Pancreas (tissue), 10 donors: ENCODE results near the gene MRPL44. TPM values are rescaled to one million over a fixed set of nuclear protein-coding genes. Genes with fewer than 3 reads are reported as not detected.
"Not testable (repeated sequence)": the region's sequence is repeated elsewhere in the genome, so short reads cannot be mapped to it uniquely, and the experiment has no call there.

ENCODE experiments used
- ATAC-seq, 4 donors: fragments of 200-7000 bp; cut with Tn5 transposase; one replicate each; pipeline versions ENCODE4 v1.8.0 to v1.9.1; 2020; ENCODE audit warnings: mild to moderate bottlenecking in 4 of 4, moderate library complexity in 4 of 4
- DNase-seq, 6 donors: peaks; one replicate each; pipeline ENCODE4 v3.0.0-alpha.2; 2020
- FAIRE-seq: peaks from 2 replicates; lab custom pipeline; 2012; peaks lifted over from hg19 to GRCh38; lab: Jason Lieb, UNC
- H3K27ac ChIP-seq, 4 donors: fragments of 200-600 bp; sonication (generic); 1 replicate in 3 of 4; 2 replicates in 1 of 4; pipeline versions ENCODE4 v1.5.0 to v1.8.0; 2020
- H3K27me3 ChIP-seq, 4 donors: fragments of 200-600 bp; one replicate each; pipeline ENCODE4 v1.8.0; 2021
- H3K36me3 ChIP-seq, 3 donors: fragments of 200-600 bp; sonication (generic) in 1 of 3; one replicate each; pipeline versions ENCODE4 v1.5.0 to v1.8.0; 2020 to 2021
- H3K4me1 ChIP-seq, 3 donors: fragments of 200-600 bp; one replicate each; pipeline ENCODE4 v1.8.0; 2021
- H3K4me3 ChIP-seq, 4 donors: fragments of 200-600 bp; sonication (generic) in 2 of 4; one replicate each; pipeline versions ENCODE4 v1.5.0 to v1.8.0; 2020 to 2021
- H3K9me3 ChIP-seq, 4 donors: fragments of 200-600 bp; one replicate each; pipeline ENCODE4 v1.8.0; 2021
- CTCF ChIP-seq, 4 donors: fragments of 200-600 bp; sonication (generic) in 3 of 4; IDR thresholded peaks; one replicate each; pipeline versions ENCODE4 v1.5.0 to v1.8.0; 2021; ENCODE audit warnings: antibody characterized with exemption in 4 of 4
- WGBS, 2 donors: extraction: QIAGEN DNeasy Blood & Tissue Kit; methylation state at CpG; one replicate each; pipeline ENCODE4 v1.1.7; 2013; 5-methylcytosine and 5-hydroxymethylcytosine counted together
- intact Hi-C, 3 donors: fragments of 100-400 bp; cut with DNase I; formaldehyde crosslinking; loops; one replicate each; pipeline versions ENCODE4 v1.11.1 to v1.14.2; 2022
- polyA plus RNA-seq, 2 donors: library from polyadenylated mRNA; stranded (reverse); fragments of 200-250 nt; gene quantifications; one replicate each; pipeline ENCODE4 v1.2.3, GENCODE V29; 2013
- total RNA-seq, 6 donors: library from RNA; stranded (reverse); fragmentation: NEBNext Ultra II Directional in 4 of 6; extraction: Animal tissue kit (Norgen Biotek cat#: 25700) in 4 of 6; gene quantifications; one replicate each; pipeline versions ENCODE4 v1.2.1 to v1.2.4, GENCODE V29; 2021 to 2023
- donor health status: healthy with polysubstance abuse.
- donor health status: DM: no; HTN: no; CAD: no; lungs with moderate emphysema.
- donor health status: DM: no; HTN: no; CAD: no.
- donor health status: control.
- donor health status: control.
- donor health status: Bipolar disorder and iron deficiency.
- donor health status: DM: yes; HTN: yes; CAD: no.
- donor health status: DM: no; HTN: no; CAD: no.
- donor health status: DM: no; HTN: no; CAD: no.
- donor health status: DM: yes; HTN: yes; CAD: no.

The MRPL44 gene
- total and polyA plus RNA-seq, 8 donors, result 5.9 to 12.7 (median 9.6) TPM

DNA sequence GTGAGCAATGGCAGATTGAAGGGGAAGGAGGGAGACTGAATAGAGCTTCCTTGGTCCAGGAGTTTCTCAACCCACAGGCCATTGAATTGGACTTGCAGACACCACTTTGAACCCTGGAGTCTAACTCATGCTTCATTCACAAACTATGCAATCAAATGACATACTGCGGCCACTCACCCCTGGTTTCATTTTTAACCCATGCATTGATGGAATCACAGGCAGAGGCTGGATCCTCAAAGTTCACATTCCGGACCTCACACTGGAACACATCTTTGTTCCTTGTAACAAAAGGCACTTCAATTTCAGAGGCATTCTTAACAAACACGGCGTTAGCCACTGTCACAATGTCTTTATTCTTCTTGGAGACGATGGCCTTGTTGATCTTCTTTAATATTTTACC, 40.7 kb downstream of the MRPL44 start:
- no peak for ATAC-seq
- no peaks in the 10 kb centered on the region for H3K27me3 ChIP-seq
- H3K27ac ChIP-seq, result no peak overlapping the region
- no peak for FAIRE-seq
- DNase-seq, result no peak
- WGBS, 2 donors, result 76 to 83% methylated on average over 5 of the region's 5 CpGs
- peaks cover 0 to 4% (median 0%) of the 10 kb centered on the region in 3 donors for H3K4me1 ChIP-seq
- TF ChIP-seq CTCF (IDR thresholded peaks at IDR 0.05), result no peak
- no peak overlapping the region for H3K4me3 ChIP-seq
- H3K36me3 ChIP-seq, result no peaks in the 10 kb centered on the region
- intact Hi-C loops, result no loop called here
- no peaks in the 10 kb centered on the region for H3K9me3 ChIP-seq

DNA sequence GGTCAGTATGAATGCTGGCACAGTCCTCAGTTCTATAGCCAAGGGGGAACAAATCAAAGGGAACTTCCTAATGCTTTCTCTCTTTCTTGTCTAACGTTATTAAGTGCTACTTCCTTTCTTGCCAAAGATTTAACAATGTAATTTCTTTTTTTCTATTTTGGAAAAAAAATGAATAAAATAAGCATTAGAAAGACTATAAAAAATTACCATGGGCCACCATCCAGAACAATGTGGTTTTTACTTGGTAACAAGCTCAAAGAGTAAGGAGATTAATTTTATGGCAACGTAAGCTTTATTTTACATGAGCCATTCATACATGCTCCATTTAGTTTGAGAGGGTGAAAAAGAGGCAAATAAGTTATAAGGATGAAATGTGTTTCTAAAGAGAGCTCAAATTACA, 41.7 kb downstream of the MRPL44 start:
- TF ChIP-seq CTCF (IDR thresholded peaks at IDR 0.05), result no peak
- intact Hi-C loops, result no loop called here
- Histone ChIP-seq H3K4me3 (no peak overlapping the region), H3K9me3 (no peaks in the 10 kb centered on the region), H3K36me3 (no peaks in the 10 kb centered on the region), H3K27ac (no peak overlapping the region), H3K4me1 (peaks cover 0 to 4% (median 0%) of the 10 kb centered on the region in 3 donors), H3K27me3 (no peaks in the 10 kb centered on the region)
- FAIRE-seq (no peak), DNase-seq (no peak), ATAC-seq (no peak)
- 76 to 86% methylated on average over 2 of the region's 2 CpGs for WGBS, 2 donors

DNA sequence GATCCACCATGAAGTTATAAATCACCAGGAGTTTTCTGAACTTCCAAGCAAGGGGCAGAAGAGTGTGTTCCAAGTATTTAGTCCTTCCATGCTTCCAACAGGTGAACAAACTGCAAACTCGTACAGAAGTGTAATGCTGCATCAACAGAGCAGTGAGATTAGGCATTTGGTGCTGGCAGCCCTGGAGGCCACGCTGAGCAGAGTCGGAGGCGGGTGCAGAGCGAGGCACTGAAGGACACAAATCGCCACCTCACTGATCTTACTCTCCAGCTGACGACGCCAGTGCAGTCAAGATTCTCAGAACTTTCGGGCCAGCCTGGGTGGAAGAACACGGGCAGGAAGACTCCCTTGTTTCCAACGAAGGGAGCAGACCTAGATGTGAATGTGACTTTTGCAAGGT, 42.6 kb downstream of the MRPL44 start:
- no peaks in the 10 kb centered on the region for H3K27me3 ChIP-seq
- intact Hi-C loops, result no loop called here
- FAIRE-seq (no peak), DNase-seq (peak in 5 of 6 donors; percentile 23 to 67 (median 42)), ATAC-seq (peak; percentile 76 to 96 (median 88))
- H3K27ac ChIP-seq, result no peak overlapping the region
- TF ChIP-seq CTCF (IDR thresholded peaks at IDR 0.05), result no peak
- no peak overlapping the region for H3K4me3 ChIP-seq
- 42 to 56% methylated on average over 11 of the region's 11 CpGs for WGBS, 2 donors
- no peaks in the 10 kb centered on the region for H3K9me3 ChIP-seq
- no peaks in the 10 kb centered on the region for H3K36me3 ChIP-seq
- H3K4me1 ChIP-seq, result peaks cover 0 to 4% (median 0%) of the 10 kb centered on the region in 3 donors

DNA sequence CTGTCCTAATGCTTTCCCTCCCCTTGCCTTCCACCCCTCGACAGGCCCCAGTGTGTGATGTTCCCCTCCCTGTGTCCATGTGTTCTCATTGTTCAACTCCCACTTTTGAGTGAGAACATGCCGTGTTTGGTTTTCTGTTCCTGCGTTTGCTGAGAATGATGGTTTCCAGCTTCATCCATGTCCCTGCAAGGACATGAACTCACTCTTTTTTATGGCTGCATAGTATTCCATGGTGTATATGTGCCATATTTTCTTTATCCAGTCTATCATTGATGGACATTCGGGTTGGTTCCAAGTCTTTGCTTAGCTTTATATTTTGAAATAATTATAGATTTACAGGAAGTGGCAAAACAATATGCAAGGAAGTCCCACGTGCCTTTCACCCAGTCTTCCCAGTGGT, 43.4 kb downstream of the MRPL44 start:
- DNase-seq, FAIRE-seq, intact Hi-C loops, H3K9me3 ChIP-seq, H3K4me3 ChIP-seq, H3K27ac ChIP-seq, H3K36me3 ChIP-seq, ATAC-seq, H3K27me3 ChIP-seq, H3K4me1 ChIP-seq: not testable (repeated sequence)
- WGBS, 2 donors, result 90 to 91% methylated on average over 5 of the region's 5 CpGs

DNA sequence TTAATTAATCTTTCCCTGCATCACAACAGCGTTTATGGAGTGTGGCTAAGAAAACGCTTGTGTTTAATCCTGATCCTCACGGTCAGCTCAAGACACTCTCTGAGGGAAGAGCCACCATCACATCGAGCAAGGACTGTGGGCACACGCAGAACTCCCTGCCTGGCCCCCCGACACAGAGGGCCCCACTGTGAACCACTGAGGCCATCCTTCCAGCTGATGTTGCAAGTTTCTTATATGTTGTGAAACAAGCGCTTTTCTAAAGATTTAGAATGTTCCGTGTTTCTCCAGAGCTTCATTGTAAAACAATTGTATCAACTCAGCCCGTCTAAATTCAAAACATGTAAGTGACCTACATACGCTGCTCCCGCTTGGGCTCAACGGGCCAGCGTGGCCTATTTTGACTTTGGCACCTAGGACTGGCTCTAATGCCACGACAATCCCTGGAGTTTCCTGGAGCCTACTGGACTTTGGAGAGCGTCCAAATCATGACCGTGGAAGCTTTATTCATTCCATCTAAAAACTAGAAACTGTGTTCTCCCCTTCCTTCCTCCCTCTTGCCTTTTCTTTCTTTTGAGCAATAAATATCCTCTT, 46.9 kb downstream of the MRPL44 start:
- H3K36me3 ChIP-seq, result no peaks in the 10 kb centered on the region
- WGBS, 2 donors, result 70 to 72% methylated on average over 16 of the region's 16 CpGs
- no peak for TF ChIP-seq CTCF (IDR thresholded peaks at IDR 0.05)
- H3K27ac ChIP-seq, result no peak overlapping the region
- DNase-seq, result no peak
- H3K9me3 ChIP-seq, result no peaks in the 10 kb centered on the region
- peaks cover 0 to 7% (median 4%) of the 10 kb centered on the region in 3 donors for H3K4me1 ChIP-seq
- ATAC-seq, result no peak
- H3K4me3 ChIP-seq, result no peak overlapping the region
- H3K27me3 ChIP-seq, result no peaks in the 10 kb centered on the region
- intact Hi-C loops, result no loop called here
- no peak for FAIRE-seq
